Upper lobe of left lung (tissue), 4 donors: ENCODE measurements around the gene NUDT8.
"Not testable (repeated sequence)": the region's sequence is repeated elsewhere in the genome, so short reads cannot be mapped to it uniquely, and the experiment has no call there.

ENCODE experiments used
- CTCF ChIP-seq, 6 experiments: fragments of 450-650 bp in 4 of 6; fragments of 200-600 bp in 2 of 6; sonication (generic) in 2 of 6; IDR thresholded peaks; one replicate each; pipeline ENCODE4 v1.5.1; 2016 to 2019; ENCODE audit warnings: antibody characterized with exemption in 6 of 6
- EP300 ChIP-seq, 4 donors: sonication (generic); formaldehyde crosslinking; IDR thresholded peaks; one replicate each; pipeline ENCODE4 v1.5.1; 2017; ENCODE audit warnings: antibody characterized with exemption in 4 of 4, control low read depth in 2 of 4
- POLR2A ChIP-seq, 4 donors: fragments of 450-650 bp; IDR thresholded peaks; one replicate each; pipeline ENCODE4 v1.5.1; 2016 to 2017; ENCODE audit warnings: antibody characterized with exemption in 4 of 4, mild to moderate bottlenecking in 2 of 4

GRCh38 chr11:67588899-67589415 lies 40.8 kb downstream of the NUDT8 start:
- TF ChIP-seq CTCF, POLR2A, EP300 (IDR thresholded peaks at IDR 0.05): not testable (repeated sequence)
